ENCODE measurements around the gene TEX13D. TPM values are rescaled to one million over a fixed set of nuclear protein-coding genes. Genes with fewer than 3 reads are reported as not detected.
"Not testable (repeated sequence)": the region's sequence is repeated elsewhere in the genome, so short reads cannot be mapped to it uniquely, and the experiment has no call there.

Gene TEX13D
- not detected in 2 replicates for total RNA-seq

DNA sequence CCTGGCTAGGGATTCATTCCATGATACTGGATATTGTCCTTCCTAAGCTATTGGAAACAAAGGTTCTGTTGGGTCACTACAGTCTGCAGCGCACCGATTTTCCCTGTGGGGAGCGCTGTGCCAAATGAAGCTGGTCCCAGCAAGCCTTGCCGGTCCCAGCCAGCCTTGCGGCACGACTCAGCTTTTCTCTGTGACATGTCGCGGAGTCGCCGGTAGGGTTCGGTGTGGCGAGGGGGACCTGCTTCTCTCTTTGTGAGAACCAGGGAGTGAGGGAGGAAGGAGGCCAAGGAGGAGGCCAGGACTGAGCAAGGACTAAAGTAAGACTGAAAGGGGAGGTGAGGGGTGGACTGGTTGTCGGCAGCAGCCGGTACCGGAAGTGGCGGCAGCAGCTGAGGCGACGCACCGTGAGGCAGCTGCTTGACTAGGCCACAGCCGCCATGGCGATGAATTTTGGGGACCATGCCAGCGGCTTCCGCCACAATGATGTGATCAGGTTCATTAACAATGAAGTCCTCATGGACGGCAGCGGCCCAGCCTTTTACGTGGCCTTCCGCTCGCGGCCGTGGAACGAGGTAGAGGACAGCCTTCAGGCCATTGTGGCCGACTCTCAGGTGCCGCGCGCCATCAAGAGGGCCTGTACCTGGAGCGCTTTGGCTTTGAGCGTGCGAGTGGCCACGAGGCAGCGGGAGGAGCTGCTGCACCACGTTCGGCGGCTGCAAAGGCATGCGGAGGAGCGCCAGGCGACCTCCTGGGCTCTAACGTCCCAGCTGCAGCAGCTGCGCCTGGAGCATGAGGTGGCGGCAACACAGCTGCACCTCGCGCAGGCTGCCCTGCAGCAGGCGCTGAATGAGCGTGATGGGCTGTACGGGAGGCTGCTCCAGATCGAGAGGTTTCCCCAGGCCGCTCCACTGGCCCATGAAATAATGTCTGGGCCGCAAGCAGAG is at the start of gene TEX13D:
TSS of gene TEX13D (plus strand) at position 180 of the 944 bp plus-strand sequence. CDS start at position 438, 258 bp downstream.
- DNase-seq: no peak

GRCh38 chrX:124289443-124289842 is 43.0 kb upstream of the TEX13D start:
- DNase-seq: no peak

DNA sequence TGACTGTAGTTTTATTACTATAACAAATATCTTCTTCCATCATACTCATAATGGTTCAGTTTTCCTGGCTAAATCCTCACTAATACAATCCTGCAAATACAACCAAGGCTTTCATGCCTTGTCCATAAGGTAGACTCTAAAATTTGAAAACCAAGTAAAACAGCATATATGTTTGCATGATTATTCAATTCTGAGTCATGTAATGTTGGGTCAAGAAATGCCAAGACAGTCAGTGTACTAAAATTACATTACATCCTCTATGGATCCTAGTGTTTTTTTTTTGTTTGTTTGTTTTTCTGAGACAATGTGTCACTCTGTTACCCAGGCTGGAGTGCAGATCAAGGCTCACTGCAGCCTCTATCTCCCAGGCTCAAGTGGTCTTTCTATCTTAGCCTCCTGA is 38.6 kb upstream of the TEX13D start:
- no peak for DNase-seq

- DNase-seq: not testable (repeated sequence)
Observed at GRCh38 chrX:124299323-124299722, 33.1 kb upstream of the TEX13D start.

GRCh38 chrX:124300405-124300804 is 32.1 kb upstream of the TEX13D start:
- no peak for DNase-seq

- no peak for DNase-seq
Observed at GRCh38 chrX:124307253-124307907, 25.1 kb upstream of the TEX13D start.

GRCh38 chrX:124325732-124326131 is 6.7 kb upstream of the TEX13D start:
- DNase-seq: no peak

DNA sequence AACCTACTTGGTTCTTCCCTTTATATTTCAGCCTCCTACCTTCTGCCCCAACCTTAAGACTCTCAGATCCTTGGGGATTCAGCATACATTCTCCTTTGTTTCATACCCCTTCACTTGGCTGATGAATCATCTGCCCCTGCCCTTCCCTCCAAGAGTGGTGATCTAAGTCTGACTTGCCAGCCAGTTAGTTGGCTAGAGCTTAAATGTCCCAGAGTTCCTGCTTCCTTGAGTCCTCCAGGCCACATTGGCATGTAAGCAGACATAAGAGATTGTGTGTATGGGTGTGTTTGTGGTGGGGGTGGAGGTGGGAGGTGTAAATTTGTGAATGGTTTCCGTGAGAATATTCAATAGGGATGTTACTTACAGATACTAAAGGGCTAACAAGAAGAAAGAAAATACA is 3.7 kb upstream of the TEX13D start:
- no peak for DNase-seq

- no peak for DNase-seq
Observed at GRCh38 chrX:124333862-124334261, 1.4 kb downstream of the TEX13D start.

GRCh38 chrX:124334555-124334954 is 2.1 kb downstream of the TEX13D start:
- DNase-seq: not testable (repeated sequence)

GRCh38 chrX:124335598-124335997 is 3.1 kb downstream of the TEX13D start:
- DNase-seq: no peak

GRCh38 chrX:124337916-124338315 is 5.5 kb downstream of the TEX13D start:
- no peak for DNase-seq

DNA sequence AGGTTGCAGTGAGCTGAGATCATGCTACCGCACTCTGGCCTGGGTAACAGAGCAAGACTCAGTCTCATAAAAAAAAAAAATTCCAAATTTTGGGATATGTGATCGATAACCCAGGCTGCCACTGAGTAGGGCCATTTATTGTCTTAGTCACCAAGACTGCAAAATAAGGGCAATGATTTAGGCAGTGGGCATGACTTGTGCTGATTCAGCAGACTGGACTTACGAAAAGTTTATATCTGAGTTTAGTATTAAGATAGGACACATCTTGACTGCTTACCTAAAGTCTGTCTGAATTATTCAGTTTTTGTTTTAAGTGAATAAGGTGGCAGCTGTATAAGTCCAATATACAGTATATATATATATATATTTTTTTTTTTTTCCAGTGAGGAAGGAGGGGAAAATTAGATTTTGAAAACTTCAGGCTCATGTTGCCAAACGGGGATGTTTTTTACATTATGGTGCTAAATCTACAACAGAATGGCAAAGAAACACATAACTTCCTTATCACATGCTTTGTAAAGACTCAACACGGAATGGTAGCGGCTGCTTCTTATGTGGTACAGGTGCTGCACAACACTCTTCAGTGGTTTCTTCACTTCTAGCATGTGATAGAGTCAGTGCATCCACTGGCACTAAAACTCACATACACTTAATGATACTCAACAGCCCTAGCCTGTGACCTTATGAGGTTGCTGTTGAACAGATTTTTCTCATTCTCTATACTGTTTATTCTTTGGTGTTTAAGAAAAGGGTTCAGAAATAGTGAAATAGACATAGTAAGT is 6.5 kb downstream of the TEX13D start:
- DNase-seq: no peak

- DNase-seq: no peak
Observed at GRCh38 chrX:124341396-124342132, 9.1 kb downstream of the TEX13D start.

DNA sequence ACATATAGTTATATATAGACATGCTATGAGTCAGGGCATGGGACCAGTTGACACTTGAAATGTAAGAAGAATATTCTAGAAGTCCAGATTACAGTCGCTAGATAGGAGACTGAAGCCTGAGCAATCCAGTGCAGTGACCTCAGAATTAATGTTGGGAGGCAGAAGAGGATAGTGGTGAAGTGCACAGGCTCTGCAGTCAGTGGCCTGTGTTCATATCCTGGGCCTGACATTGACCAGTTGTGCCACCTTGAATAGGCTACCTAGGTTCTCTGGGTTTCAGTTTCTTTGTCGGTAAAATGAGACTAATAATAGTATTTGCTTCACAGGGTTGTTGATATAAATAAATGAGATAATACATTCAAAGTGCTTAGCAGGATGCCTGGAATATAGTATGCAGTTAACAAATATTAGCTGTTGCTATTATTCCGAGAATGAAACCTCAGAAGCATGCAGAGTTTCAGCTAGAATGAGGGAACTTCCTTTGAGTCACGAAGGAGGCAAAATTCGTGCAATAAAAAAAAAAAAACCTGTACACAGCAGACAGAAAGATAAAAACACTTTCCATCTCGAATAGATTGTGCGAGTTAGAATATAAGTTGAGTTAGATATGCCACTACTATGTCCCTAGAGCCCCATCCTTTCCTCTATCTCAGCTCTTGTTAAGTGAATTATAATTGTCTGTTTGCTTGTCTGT is 9.9 kb downstream of the TEX13D start:
- DNase-seq: no peak

- no peak for DNase-seq
Observed at GRCh38 chrX:124343016-124343415, 10.6 kb downstream of the TEX13D start.

DNA sequence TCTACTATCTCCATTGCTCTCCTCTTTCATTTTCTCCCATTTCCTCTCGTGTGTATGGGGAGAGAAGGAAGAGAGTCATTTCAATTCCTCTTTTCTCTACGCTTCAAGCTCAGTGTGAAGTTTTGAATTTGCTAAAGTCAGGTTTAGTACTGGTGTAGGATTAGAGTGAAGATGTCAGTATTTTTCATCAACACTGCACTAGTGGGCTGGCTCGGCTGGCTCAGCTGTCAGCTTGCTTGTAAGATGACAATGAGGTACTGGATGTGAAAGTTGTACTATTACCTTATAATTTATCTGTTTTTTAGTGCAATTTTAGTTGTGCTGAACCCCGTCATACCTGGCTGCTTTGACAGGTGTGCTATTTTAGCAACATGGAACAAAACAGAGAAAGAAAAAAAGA is 11.8 kb downstream of the TEX13D start:
- no peak for DNase-seq

DNA sequence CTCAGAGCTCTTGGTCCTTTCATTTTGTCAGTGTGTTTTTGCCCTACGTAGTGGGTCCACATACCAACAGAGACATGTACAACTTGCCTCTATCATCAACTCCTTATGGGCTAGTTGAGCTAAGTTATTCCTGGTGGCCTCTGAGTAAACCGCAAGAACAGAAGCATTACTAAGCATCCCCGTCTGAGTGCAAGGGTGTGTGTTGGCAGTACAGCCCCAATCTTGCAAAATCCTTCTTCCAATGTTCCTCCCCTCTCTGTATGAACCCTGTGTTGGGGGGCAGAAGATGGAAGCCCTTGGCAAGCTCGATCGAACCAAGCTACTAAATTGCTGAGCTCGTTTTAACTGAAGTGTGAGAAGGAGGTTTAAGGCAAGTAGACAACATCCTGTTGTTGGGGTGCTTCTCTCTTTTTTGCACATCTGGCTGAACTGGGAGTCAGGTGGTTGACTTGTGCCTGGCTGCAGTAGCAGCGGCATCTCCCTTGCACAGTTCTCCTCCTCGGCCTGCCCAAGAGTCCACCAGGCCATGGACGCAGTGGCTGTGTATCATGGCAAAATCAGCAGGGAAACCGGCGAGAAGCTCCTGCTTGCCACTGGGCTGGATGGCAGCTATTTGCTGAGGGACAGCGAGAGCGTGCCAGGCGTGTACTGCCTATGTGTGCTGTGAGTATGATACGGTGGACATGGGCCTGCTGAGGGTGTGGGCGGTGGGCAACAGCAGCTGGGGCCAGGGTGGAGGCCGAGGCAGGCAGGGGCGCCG is 13.8 kb downstream of the TEX13D start, which contains the start of gene SH2D1A:
TSS of gene SH2D1A (plus strand) at position 447 of the 760 bp plus-strand sequence. CDS start at position 527, 80 bp downstream.
- no peak for DNase-seq

GRCh38 chrX:124346877-124347241 is 14.4 kb downstream of the TEX13D start:
- no peak for DNase-seq

DNA sequence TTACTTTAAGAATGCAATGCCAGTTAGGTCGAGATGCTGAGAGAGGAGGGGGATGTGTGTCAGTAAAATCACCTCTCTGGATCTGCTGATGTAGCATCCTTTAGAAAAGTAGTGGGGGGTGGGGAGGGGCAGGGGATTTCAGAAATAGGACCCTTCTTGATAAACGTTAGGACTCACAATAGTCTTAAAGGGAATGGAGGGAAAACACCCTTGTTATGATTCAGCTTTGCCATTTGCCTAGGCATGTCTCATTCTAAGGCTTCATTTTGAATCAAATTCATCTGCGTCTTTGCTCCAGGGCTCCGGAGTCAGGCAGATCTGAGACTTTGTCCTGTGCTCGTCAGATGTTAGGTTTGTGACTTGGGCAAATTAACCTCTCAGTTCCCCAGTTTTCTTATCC is 14.8 kb downstream of the TEX13D start:
- DNase-seq: no peak

DNA sequence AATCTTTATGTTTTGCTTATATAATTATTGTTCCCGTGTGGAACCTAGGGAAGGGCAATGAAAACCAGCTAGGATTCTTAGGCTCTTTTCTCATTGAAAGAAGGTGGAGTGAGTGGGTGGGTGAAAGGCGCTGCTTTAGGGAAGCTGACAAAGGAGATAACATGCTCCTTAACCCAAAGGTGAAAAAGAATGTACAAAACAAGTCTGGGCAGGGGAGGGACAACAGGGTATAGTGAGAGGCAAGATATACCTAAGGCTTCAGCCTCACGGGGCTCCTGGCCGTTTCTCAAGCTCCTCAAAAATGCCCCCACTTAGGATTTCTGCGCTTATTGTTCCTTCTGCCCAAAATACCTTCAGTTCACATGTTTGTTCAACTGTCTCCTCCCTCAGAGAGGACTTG is 15.7 kb downstream of the TEX13D start:
- no peak for DNase-seq

Data from dermis blood vessel endothelial cell (primary cell).